Liver (tissue), 9 donors: ENCODE data around the gene ARL6IP4. TPM values are rescaled to one million over a fixed set of nuclear protein-coding genes. Genes with fewer than 3 reads are reported as not detected.
A peak's percentile ranks its signal among the peaks of the same experiment; 100 is the strongest.

Experiments
- DNase-seq: peaks from one replicate; pipeline ENCODE4 v3.0.0-alpha.2; 2017; ENCODE audit warnings: low spot score
- H3K27ac ChIP-seq, 2 donors: one replicate each; pipeline ENCODE4 v1.7.0; 2013; ENCODE audit warnings: inconsistent platforms in 2 of 2, low read length in 2 of 2, control low read depth in 1 of 2, low read depth in 1 of 2, mild to moderate bottlenecking in 1 of 2
- H3K27me3 ChIP-seq, 4 donors: one replicate each; pipeline versions ENCODE4 v1.6.1 to v1.7.0; 2013; ENCODE audit warnings: low read length in 3 of 4, inconsistent platforms in 1 of 4, mild to moderate bottlenecking in 1 of 4, moderate library complexity in 1 of 4; ENCODE audit not compliant: control insufficient read depth in 4 of 4, insufficient read depth in 4 of 4
- H3K36me3 ChIP-seq, 4 donors: one replicate each; pipeline versions ENCODE4 v1.6.1 to v1.7.0; 2013; ENCODE audit warnings: low read length in 3 of 4, mild to moderate bottlenecking in 3 of 4, low read depth in 1 of 4, moderate library complexity in 1 of 4; ENCODE audit not compliant: control insufficient read depth in 4 of 4, insufficient read depth in 3 of 4
- H3K4me1 ChIP-seq, 4 donors: one replicate each; pipeline versions ENCODE4 v1.6.1 to v1.7.0; 2013; ENCODE audit warnings: low read length in 3 of 4, mild to moderate bottlenecking in 3 of 4, moderate library complexity in 1 of 4; ENCODE audit not compliant: control insufficient read depth in 4 of 4, insufficient read depth in 4 of 4
- H3K4me3 ChIP-seq, 3 donors: one replicate each; pipeline versions ENCODE4 v1.6.1 to v1.7.0; 2013; ENCODE audit warnings: low read length in 3 of 3, control low read depth in 1 of 3, low read depth in 1 of 3, mild to moderate bottlenecking in 1 of 3
- H3K9ac ChIP-seq, 2 donors: one replicate each; pipeline ENCODE4 v1.7.0; 2013; ENCODE audit warnings: low read length in 2 of 2, mild to moderate bottlenecking in 2 of 2, moderate library complexity in 2 of 2, control low read depth in 1 of 2, low read depth in 1 of 2
- H3K9me3 ChIP-seq, 4 donors: one replicate each; pipeline versions ENCODE4 v1.6.1 to v1.7.0; 2013; ENCODE audit warnings: low read length in 3 of 4; ENCODE audit not compliant: control insufficient read depth in 4 of 4
- ATF3 ChIP-seq: IDR thresholded peaks from 2 replicates; pipeline ENCODE4 v1.6.1; 2016; ENCODE audit warnings: antibody characterized with exemption
- CTCF ChIP-seq: fragments of 150-350 bp; IDR thresholded peaks from 2 replicates; pipeline ENCODE4 v1.5.1; 2017; ENCODE audit warnings: improper control_type of control experiment, low read depth, low read length; ENCODE audit not compliant: missing input control
- EGR1 ChIP-seq, 2 donors: IDR thresholded peaks; 2 replicates each; pipeline ENCODE4 v1.6.1; 2016 to 2018; ENCODE audit warnings: antibody characterized with exemption in 2 of 2, low read depth in 2 of 2
- FOXA2 ChIP-seq: IDR thresholded peaks from 2 replicates; pipeline ENCODE4 v1.6.1; 2016; ENCODE audit warnings: antibody characterized with exemption
- GABPA ChIP-seq, 2 donors: IDR thresholded peaks in 1 of 2; conservative IDR thresholded peaks in 1 of 2; 2 replicates each; pipeline ENCODE4 v1.6.1; 2016; ENCODE audit warnings: antibody characterized with exemption in 2 of 2, mild to moderate bottlenecking in 1 of 2, moderate library complexity in 1 of 2
- HNF4A ChIP-seq, 2 donors: conservative IDR thresholded peaks; 2 replicates each; pipeline ENCODE4 v1.6.1; 2016; ENCODE audit warnings: antibody characterized with exemption in 2 of 2, mild to moderate bottlenecking in 2 of 2
- MAX ChIP-seq: IDR thresholded peaks from 2 replicates; pipeline ENCODE4 v1.6.1; 2016; ENCODE audit warnings: antibody characterized with exemption
- NR2F2 ChIP-seq: IDR thresholded peaks from 2 replicates; pipeline ENCODE4 v1.6.1; 2016; ENCODE audit warnings: antibody characterized with exemption
- RAD21 ChIP-seq, 2 donors: IDR thresholded peaks; 2 replicates each; pipeline ENCODE4 v1.6.1; 2016; ENCODE audit warnings: antibody characterized with exemption in 2 of 2, mild to moderate bottlenecking in 2 of 2
- REST ChIP-seq: IDR thresholded peaks from 2 replicates; pipeline ENCODE4 v1.6.1; 2016; ENCODE audit warnings: antibody characterized with exemption, mild to moderate bottlenecking
- RXRA ChIP-seq, 2 donors: IDR thresholded peaks; 2 replicates each; pipeline ENCODE4 v1.6.1; 2017 to 2018; ENCODE audit warnings: antibody characterized with exemption in 2 of 2, mild to moderate bottlenecking in 1 of 2
- SP1 ChIP-seq: IDR thresholded peaks from 2 replicates; pipeline ENCODE4 v1.6.1; 2018; ENCODE audit warnings: antibody characterized with exemption, mild to moderate bottlenecking
- TAF1 ChIP-seq: conservative IDR thresholded peaks from 2 replicates; pipeline ENCODE4 v1.6.1; 2016; ENCODE audit warnings: antibody characterized with exemption, mild to moderate bottlenecking
- YY1 ChIP-seq: IDR thresholded peaks from 2 replicates; pipeline ENCODE4 v1.6.1; 2016; ENCODE audit warnings: antibody characterized with exemption, mild to moderate bottlenecking
- ZBTB33 ChIP-seq: IDR thresholded peaks from 2 replicates; pipeline ENCODE4 v1.6.1; 2016; ENCODE audit warnings: antibody characterized with exemption
- WGBS: extraction: QIAGEN DNeasy Blood & Tissue Kit; methylation state at CpG from one replicate; pipeline ENCODE4 v1.1.7; 2013; 5-methylcytosine and 5-hydroxymethylcytosine counted together
- polyA plus RNA-seq, 2 donors: library from polyadenylated mRNA; stranded (reverse) in 1 of 2; unstranded in 1 of 2; fragments of 200-250 nt in 1 of 2; fragments of >200 nt in 1 of 2; fragmentation: Nextera tagmentation in 1 of 2; extraction: Ambion mirVana in 1 of 2; gene quantifications; one replicate each; pipeline versions ENCODE4 v1.2.1 to v1.2.3, GENCODE V29; 2013 to 2015
- total RNA-seq, 2 donors: library from RNA; depleted of rRNA; stranded (reverse); fragments of >200 nt; gene quantifications; one replicate each; pipeline ENCODE4 v1.2.3, GENCODE V29; 2014
- donor health status: healthy.
- donor health status: healthy.
- donor health status: healthy.
- donor health status: healthy.
- donor health status: healthy.

The ARL6IP4 gene
- total and polyA plus RNA-seq, 4 donors, result 59.2 to 187 (median 121) TPM

GRCh38 chr12:122981036-122981471 is 573 bp downstream of the ARL6IP4 start:
- Histone ChIP-seq H3K9me3 (no peaks in the 10 kb centered on the region), H3K9ac (peak overlapping the region; percentile 37 to 89), H3K27ac (peak overlapping the region; percentile 72 to 81), H3K27me3 (no peaks in the 10 kb centered on the region), H3K4me3 (peak overlapping the region; percentile 85 to 91 (median 88)), H3K4me1 (peaks cover 8 to 90% (median 71%) of the 10 kb centered on the region in 4 donors), H3K36me3 (peaks cover 0 to 12% (median 5%) of the 10 kb centered on the region in 4 donors)
- DNase-seq, result no peak
- WGBS, result under 1% methylated on average over 40 of the region's 40 CpGs
- TF ChIP-seq REST (no peak), CTCF (no peak), NR2F2 (no peak), SP1 (no peak), MAX (no peak), ATF3 (no peak), RAD21 (IDR thresholded peaks at IDR 0.05) (no peak), FOXA2 (no peak), ZBTB33 (no peak), EGR1 (IDR thresholded peaks at IDR 0.05; ENCODE audit: low read depth in 2 of 2) (no peak), YY1 (no peak), RXRA (IDR thresholded peaks at IDR 0.05) (no peak)

- no peaks in the 10 kb centered on the region for H3K9me3 ChIP-seq
- peaks cover 8 to 82% (median 63%) of the 10 kb centered on the region in 4 donors for H3K4me1 ChIP-seq
- 73% methylated on average over 25 of the region's 25 CpGs for WGBS
- peak overlapping the region in 1 of 2 donors; percentile 89 for H3K9ac ChIP-seq
- H3K4me3 ChIP-seq, result peak overlapping the region; percentile 85 to 91 (median 88)
- H3K36me3 ChIP-seq, result peaks cover 2 to 18% (median 6%) of the 10 kb centered on the region in 4 donors
- peak overlapping the region in 1 of 2 donors; percentile 81 for H3K27ac ChIP-seq
- no peak for DNase-seq
- H3K27me3 ChIP-seq, result no peaks in the 10 kb centered on the region
- TF ChIP-seq GABPA (IDR thresholded peaks at IDR 0.05 in 1 of 2, conservative IDR thresholded peaks at IDR 0.05 in 1 of 2) (no peak), CTCF (no peak), HNF4A (conservative IDR thresholded peaks at IDR 0.05) (no peak), FOXA2 (no peak), MAX (no peak), TAF1 (no peak), REST (no peak)
Measured at GRCh38 chr12:122981587-122982476, 1.4 kb downstream of the ARL6IP4 start.
